Measurements from ENCODE around the gene EIF3L.

DNA sequence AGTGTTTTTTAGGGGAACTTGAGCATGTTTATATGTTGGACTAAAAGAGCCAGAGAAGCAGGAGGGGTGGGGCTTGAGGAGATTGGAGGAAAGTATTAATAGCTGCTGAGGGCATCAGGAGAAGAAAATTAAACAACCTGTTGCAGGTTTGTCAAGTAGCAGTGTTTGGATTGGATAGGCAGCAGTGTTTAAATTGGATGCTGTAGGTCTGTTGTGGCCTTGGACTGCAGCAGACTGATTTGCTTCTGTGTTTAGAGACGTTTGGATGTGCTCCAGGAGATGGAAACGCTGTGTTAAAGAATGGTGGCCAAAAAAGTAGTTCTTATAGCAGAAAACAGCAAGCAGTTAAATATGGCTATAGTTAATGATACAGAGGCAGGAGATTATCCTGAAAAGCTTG, 5.7 kb downstream of the EIF3L start:
- TF ChIP-seq CTCF (IDR thresholded peaks at IDR 0.05; ENCODE audit: low read depth, low read length, poor library complexity, severe bottlenecking): no peak
- no peak for TF ChIP-seq EZH2phosphoT487 (IDR thresholded peaks at IDR 0.05; ENCODE audit: borderline replicate concordance, low read length)
